A673 (cell line): ENCODE data around the gene TBC1D28.
"Not testable (repeated sequence)": the region's sequence is repeated elsewhere in the genome, so short reads cannot be mapped to it uniquely, and the experiment has no call there.

ENCODE experiments used
- CTCF ChIP-seq: fragments of 300-800, 200-600 bp; sonication (generic); conservative IDR thresholded peaks from 2 replicates; pipeline ENCODE4 v1.5.1; 2017; ENCODE audit warnings: low read depth, mild to moderate bottlenecking, antibody characterized with exemption, low read length, moderate library complexity, mixed read lengths
- EZH2 ChIP-seq: fragments of 200-600 bp; sonication (generic); IDR thresholded peaks from 2 replicates; pipeline ENCODE4 v1.6.1; 2017; ENCODE audit warnings: borderline replicate concordance, low read depth, mild to moderate bottlenecking, mixed read lengths, antibody characterized with exemption, low read length; ENCODE audit not compliant: poor library complexity, severe bottlenecking

DNA sequence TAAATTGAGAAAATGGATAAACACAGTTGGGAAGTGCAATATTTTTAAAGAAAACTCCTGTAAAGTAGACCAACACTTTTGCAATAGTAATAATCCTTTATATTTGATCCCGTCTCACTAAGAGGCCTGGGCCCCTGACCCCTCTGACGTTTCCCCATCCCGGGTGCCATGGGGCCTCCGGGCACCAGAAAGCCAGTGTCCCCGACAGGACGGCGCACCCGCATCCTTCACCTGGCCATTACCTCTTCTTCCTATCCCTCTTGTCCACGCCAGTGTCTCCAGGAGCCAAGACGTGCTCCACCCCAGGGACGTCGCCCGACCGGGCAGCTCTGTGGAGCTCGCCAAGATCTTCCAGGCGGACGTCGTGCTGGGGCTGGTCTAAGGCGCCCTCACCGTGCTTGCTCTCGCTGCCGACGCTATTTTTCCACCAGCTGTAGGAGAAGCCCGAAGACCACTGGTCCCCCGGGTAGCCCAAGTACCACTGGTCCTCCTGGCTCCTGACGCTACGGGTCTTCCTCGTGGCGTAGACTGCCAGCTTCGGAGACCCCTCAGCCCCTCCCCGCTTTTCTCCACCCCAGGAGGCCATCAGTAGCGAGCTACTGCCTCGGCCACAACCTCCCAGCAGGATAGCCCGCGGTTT lies 19.2 kb downstream of the TBC1D28 start:
- TF ChIP-seq EZH2, CTCF: not testable (repeated sequence)
